Measurements from ENCODE around the gene GTF2IRD1.
"Not testable (repeated sequence)": the region's sequence is repeated elsewhere in the genome, so short reads cannot be mapped to it uniquely, and the experiment has no call there.

GTF2IRD1 gene

DNA sequence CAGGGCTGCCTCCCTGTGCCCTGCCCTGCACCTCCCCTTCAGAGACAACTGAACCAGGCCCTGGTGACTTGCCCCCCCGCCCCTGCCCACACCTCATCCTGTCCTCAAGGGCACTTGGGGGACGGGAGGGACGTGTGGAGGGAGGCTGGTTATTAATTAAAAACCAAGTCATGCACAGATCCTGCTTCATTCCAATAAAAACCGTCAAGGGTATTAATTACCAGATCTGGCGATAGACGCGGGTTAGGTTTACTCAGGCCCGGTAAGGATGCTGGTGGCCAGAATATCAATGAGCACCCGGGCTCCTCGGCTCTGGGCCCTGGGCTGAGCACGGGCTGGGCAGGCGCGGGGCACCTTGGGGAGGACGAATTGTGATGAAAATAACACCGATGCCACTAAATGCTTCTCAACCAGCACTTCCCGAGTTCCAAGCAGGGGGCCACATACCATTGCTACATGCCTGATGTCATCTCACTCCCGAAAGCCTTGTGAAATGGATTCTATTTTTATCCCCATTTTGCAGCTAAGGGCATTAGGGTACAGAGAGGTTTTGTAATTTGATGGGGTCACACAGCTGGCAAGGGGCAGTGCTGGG lies 24.5 kb upstream of the GTF2IRD1 start:
- no peak for DNase-seq (ENCODE audit: low read depth in 3 of 3)

- DNase-seq (ENCODE audit: low read depth in 3 of 3), result not testable (repeated sequence)
Observed at GRCh38 chr7:74430409-74430808, 23.3 kb upstream of the GTF2IRD1 start.

- DNase-seq (ENCODE audit: low read depth in 3 of 3), result no peak
Observed at GRCh38 chr7:74430961-74431466, 22.7 kb upstream of the GTF2IRD1 start.

DNA sequence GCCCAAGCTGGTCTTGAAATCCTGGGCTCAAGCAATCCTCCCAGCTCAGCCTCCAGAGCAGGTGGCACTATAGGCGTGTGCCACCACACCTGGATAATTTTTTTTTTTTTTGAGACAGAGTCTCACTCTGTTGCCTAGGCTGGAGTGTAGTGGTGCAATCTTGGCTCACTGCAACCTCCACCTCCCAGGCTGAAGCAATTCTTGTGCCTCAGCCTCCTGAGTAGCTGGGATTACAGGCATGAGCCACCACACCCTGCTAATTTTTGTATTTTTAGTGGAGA lies 16.5 kb upstream of the GTF2IRD1 start:
- not testable (repeated sequence) for DNase-seq (ENCODE audit: low read depth in 3 of 3)

DNA sequence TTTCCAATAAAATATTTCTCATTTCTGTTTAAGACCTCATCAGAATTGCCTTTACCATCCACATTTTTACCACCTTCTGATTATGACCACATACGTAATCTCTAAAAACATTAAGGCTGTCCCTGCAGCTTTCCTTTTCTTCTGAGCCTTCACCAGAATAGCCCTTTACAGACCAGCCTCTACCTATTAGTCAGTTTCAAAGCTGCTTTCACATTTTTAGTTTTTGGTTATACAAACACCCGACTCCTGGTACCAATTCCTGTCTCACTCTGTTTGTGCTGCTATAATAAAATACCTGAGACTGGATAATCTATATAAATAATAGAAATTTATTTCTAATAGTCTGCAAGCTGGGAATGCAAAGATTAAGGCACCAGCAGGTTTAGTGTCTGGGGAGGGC lies 15.4 kb upstream of the GTF2IRD1 start:
- no peak for DNase-seq (ENCODE audit: low read depth in 3 of 3)

- no peak for DNase-seq (ENCODE audit: low read depth in 3 of 3)
Observed at GRCh38 chr7:74439541-74439940, 14.2 kb upstream of the GTF2IRD1 start.

- DNase-seq (ENCODE audit: low read depth in 3 of 3), result not testable (repeated sequence)
Observed at GRCh38 chr7:74440143-74440542, 13.6 kb upstream of the GTF2IRD1 start.

GRCh38 chr7:74441801-74442200 lies 11.9 kb upstream of the GTF2IRD1 start:
- DNase-seq (ENCODE audit: low read depth in 3 of 3), result no peak

GRCh38 chr7:74443543-74444247 lies 10.0 kb upstream of the GTF2IRD1 start:
- no peak for DNase-seq (ENCODE audit: low read depth in 3 of 3)

DNA sequence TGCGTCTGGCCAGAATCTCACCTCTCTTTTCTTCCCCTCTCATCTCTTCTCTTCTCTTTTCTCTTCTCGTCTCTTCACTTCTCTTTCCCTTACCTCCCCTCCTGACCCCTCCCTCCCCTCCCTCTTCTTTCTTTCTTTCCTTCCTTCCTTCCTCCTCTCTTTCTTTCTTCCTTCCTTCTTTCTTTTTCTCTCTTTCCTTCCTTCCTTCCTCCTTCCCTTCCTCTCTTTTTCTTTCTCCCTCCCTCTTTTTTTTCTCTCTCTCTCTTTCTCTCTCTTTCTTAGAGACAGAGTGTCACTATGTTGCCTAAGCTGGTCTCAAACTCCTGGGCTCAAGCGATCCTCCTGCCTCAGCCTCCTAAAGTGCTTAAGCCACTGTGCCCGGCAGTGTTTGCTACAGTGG lies 4.6 kb upstream of the GTF2IRD1 start:
- DNase-seq (ENCODE audit: low read depth in 3 of 3), result no peak

- DNase-seq (ENCODE audit: low read depth in 3 of 3), result peak; percentile 18 to 75 (median 57)
Observed at GRCh38 chr7:74449809-74450397, 3.8 kb upstream of the GTF2IRD1 start.

DNA sequence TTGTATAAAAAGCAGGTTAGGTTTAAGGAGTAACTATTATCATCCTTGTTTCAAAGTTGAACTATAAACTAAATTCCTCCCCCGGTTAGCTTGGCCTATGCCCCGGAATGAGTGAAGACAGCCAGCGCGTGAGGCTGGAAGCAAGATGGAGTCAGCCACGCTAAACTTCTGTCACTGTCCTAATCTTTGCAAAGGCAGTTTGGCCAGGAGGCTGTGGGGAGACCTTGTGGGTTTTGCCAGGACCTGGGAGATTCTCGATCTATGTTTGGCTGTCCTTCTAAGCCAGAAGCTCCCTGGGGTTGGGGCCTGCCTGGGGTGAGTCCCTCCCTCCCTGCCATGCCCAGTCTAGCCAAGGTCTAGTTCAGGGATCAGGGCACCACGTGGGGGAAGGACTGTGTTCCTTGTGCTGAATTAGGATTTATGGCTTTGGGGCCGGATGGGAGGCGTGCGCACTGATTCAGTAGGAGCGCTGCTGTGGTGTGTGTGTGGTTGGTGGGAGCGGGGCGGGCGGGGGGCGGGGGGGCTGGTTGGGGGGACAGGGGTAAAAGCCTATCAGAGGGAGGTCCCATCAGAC lies 871 bp upstream of the GTF2IRD1 start:
- DNase-seq (ENCODE audit: low read depth in 3 of 3), result peak in 1 of 3 donors; percentile 15

GRCh38 chr7:74454021-74454924 lies 567 bp downstream of the GTF2IRD1 start:
- peak in 1 of 3 donors; percentile 19 for DNase-seq (ENCODE audit: low read depth in 3 of 3)

GRCh38 chr7:74454925-74455288 lies 1.2 kb downstream of the GTF2IRD1 start:
- no peak for DNase-seq (ENCODE audit: low read depth in 3 of 3)

- DNase-seq (ENCODE audit: low read depth in 3 of 3), result no peak
Observed at GRCh38 chr7:74455291-74455804, 1.6 kb downstream of the GTF2IRD1 start.

- no peak for DNase-seq (ENCODE audit: low read depth in 3 of 3)
Observed at GRCh38 chr7:74455928-74456327, 2.2 kb downstream of the GTF2IRD1 start.

DNA sequence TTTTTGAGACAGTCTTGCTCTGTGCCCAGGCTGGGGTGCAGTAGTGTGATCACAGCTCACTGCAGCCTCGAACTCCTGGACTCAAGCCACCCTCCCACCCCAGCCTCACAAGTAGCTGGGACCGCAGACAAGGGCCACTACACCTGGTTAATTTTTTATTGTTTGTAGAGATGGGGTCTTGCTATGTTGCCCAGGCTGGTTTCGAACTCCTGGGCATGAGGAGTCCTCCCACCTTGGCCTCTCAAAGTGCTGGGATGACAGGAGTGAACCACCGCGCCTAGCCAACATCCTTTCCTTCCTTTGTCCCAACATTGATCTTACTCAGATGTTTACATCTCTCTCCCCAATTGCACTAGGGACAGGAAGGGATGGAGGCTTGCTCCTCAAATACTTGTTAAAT lies 3.3 kb downstream of the GTF2IRD1 start:
- no peak for DNase-seq (ENCODE audit: low read depth in 3 of 3)

DNA sequence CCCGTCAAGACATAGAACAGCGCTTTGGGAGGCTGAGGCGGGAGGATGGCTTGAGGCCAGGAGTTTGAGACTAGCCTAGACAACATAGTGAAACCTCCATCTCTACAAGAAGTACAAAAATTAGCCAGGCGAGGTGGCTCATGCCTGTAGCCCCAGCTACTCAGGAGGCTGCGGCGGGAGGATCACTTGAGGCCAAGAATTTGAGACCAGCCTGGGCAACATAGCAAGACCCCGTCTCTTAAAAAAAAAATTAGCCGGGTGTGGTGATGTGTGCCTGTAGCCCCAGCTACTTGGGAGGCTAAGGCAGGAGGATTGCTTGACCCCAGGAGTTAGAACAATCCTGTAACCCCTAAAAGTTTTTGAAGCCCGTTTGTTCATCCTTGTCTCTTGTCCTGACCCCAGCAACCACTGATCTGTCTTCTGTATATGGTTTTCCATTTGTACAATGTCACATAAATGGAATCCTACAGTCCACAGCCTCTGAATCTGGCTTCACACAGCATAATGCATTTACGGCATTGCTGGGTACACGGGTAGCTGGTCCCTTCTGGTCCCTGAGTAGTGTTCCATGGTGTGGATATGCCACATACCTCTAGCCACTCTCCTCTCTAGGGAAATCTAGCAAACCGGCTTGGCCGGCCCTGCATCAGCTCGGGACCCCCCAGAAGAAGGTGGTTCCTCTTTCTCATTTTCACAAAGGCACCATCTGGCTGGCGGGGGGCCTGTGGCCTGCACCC lies 8.4 kb downstream of the GTF2IRD1 start:
- DNase-seq (ENCODE audit: low read depth in 3 of 3), result no peak

DNA sequence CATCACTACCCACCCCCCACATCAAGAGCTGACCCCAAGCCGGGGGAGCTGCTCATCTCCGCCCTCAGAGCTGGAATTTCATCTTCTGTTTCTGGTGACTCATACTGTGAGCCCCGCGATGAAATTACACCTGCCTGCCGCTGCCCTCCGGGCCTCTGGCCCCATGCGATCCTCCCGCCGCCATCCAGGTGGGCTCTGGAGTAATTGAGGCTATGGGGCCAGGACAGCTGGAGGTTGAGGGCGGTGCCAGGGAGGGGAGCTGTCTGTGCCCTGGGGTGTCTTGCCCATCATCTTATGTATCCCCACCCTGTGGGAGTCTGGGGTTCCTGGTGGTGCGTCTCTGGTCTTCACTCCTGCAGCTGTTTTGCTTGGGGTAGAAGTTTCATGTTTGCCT lies 9.0 kb downstream of the GTF2IRD1 start:
- DNase-seq (ENCODE audit: low read depth in 3 of 3), result no peak

GRCh38 chr7:74464931-74465886 lies 11.5 kb downstream of the GTF2IRD1 start:
- DNase-seq (ENCODE audit: low read depth in 3 of 3), result no peak
